C4-2B (cell line): ENCODE data around the gene MID1.

Source experiments
- ZFX ChIP-seq: fragments of 450-650 bp; IDR thresholded peaks from 2 replicates; pipeline ENCODE4 v1.6.1; 2017
- TF ChIP-seq, protein P1 (sequence below): fragments of 450-650 bp; conservative IDR thresholded peaks from 2 replicates; pipeline ENCODE4 v1.5.1; 2017; ENCODE audit warnings: mild to moderate bottlenecking

DNA sequence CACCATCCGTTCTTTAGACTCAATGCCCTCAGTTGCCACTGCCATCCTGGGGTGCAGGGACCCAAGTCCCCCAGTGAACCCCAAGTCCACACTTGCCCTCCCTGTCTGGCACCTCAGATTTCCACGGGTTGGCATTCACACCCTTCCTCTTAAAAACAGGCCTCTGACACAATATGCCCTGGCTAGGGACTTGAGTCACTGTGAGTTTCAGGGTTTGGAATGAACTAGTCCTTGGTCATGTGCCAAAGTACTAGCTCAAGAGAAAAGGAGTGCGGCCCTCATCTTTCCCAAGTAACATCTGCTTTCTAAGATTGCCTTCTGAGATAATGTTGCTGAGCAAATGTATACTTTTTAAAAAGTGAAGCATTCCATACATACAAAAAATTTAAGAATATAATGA lies 134.0 kb downstream of the MID1 start:
- TF ChIP-seq, protein P1, sequence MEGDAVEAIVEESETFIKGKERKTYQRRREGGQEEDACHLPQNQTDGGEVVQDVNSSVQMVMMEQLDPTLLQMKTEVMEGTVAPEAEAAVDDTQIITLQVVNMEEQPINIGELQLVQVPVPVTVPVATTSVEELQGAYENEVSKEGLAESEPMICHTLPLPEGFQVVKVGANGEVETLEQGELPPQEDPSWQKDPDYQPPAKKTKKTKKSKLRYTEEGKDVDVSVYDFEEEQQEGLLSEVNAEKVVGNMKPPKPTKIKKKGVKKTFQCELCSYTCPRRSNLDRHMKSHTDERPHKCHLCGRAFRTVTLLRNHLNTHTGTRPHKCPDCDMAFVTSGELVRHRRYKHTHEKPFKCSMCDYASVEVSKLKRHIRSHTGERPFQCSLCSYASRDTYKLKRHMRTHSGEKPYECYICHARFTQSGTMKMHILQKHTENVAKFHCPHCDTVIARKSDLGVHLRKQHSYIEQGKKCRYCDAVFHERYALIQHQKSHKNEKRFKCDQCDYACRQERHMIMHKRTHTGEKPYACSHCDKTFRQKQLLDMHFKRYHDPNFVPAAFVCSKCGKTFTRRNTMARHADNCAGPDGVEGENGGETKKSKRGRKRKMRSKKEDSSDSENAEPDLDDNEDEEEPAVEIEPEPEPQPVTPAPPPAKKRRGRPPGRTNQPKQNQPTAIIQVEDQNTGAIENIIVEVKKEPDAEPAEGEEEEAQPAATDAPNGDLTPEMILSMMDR = no peak
- TF ChIP-seq ZFX = no peak
